Parathyroid adenoma (tissue), 2 donors: ENCODE data around the gene TXN2.

Experiments used
- H2AFZ ChIP-seq: fragments of 300-600 bp; sonication (generic); one replicate; pipeline ENCODE4 v1.7.0; 2017; ENCODE audit warnings: antibody characterized with exemption, mild to moderate bottlenecking
- H3K27ac ChIP-seq: fragments of 300-600 bp; sonication (generic); one replicate; pipeline ENCODE4 v1.7.0; 2017
- H3K27me3 ChIP-seq: fragments of 300-600 bp; sonication (generic); one replicate; pipeline ENCODE4 v1.7.0; 2017; ENCODE audit warnings: low read length; ENCODE audit not compliant: control insufficient read depth, insufficient read depth
- H3K36me3 ChIP-seq: fragments of 300-600 bp; sonication (generic); one replicate; pipeline ENCODE4 v1.7.0; 2017; ENCODE audit warnings: low read length; ENCODE audit not compliant: control insufficient read depth, insufficient read depth
- H3K4me1 ChIP-seq: fragments of 300-600 bp; sonication (generic); one replicate; pipeline ENCODE4 v1.7.0; 2017; ENCODE audit warnings: control low read depth
- H3K4me2 ChIP-seq: fragments of 300-600 bp; sonication (generic); one replicate; pipeline ENCODE4 v1.7.0; 2017; ENCODE audit warnings: low read length
- H3K4me3 ChIP-seq: fragments of 300-600 bp; sonication (generic); one replicate; pipeline ENCODE4 v1.7.0; 2017; ENCODE audit warnings: low read depth, low read length
- H3K79me2 ChIP-seq: fragments of 300-600 bp; sonication (generic); one replicate; pipeline ENCODE4 v1.7.0; 2017; ENCODE audit warnings: control low read depth
- H3K9ac ChIP-seq: fragments of 300-600 bp; sonication (generic); one replicate; pipeline ENCODE4 v1.7.0; 2017; ENCODE audit warnings: mild to moderate bottlenecking
- H3K9me3 ChIP-seq: fragments of 300-600 bp; sonication (generic); one replicate; pipeline ENCODE4 v1.7.0; 2017; ENCODE audit warnings: low read length; ENCODE audit not compliant: control insufficient read depth
- CTCF ChIP-seq: fragments of 300-600 bp; sonication (generic); IDR thresholded peaks from one replicate; pipeline ENCODE4 v1.7.0; 2017; ENCODE audit warnings: antibody characterized with exemption, mild to moderate bottlenecking
- donor health status: primary hyperparathyroidism.

Gene TXN2

GRCh38 chr22:36442506-36443197 is 38.8 kb downstream of the TXN2 start:
- Histone ChIP-seq H3K4me2 (no peak overlapping the region), H3K27ac (no peak overlapping the region), H3K9ac (no peak overlapping the region)

GRCh38 chr22:36440429-36441002 is 40.9 kb downstream of the TXN2 start:
- no peak overlapping the region for H2AFZ ChIP-seq
- no peak overlapping the region for H3K27ac ChIP-seq
- H3K4me3 ChIP-seq = no peak overlapping the region
- H3K9me3 ChIP-seq = no peaks in the 10 kb centered on the region
- no peaks in the 10 kb centered on the region for H3K79me2 ChIP-seq
- H3K27me3 ChIP-seq = no peaks in the 10 kb centered on the region
- H3K4me2 ChIP-seq = no peak overlapping the region
- H3K4me1 ChIP-seq = no peaks in the 10 kb centered on the region
- H3K9ac ChIP-seq = no peak overlapping the region
- no peaks in the 10 kb centered on the region for H3K36me3 ChIP-seq
- TF ChIP-seq CTCF = no peak

More at GRCh38 chr22:36442506-36443197, 38.8 kb downstream of the TXN2 start:
- no peak for TF ChIP-seq CTCF
- Histone ChIP-seq H3K4me1 (no peaks in the 10 kb centered on the region), H3K36me3 (no peaks in the 10 kb centered on the region), H2AFZ (no peak overlapping the region), H3K27me3 (no peaks in the 10 kb centered on the region), H3K79me2 (no peaks in the 10 kb centered on the region), H3K9me3 (no peaks in the 10 kb centered on the region), H3K4me3 (no peak overlapping the region)

GRCh38 chr22:36439481-36440271 is 41.8 kb downstream of the TXN2 start:
- Histone ChIP-seq H3K9me3 (no peaks in the 10 kb centered on the region), H3K4me1 (no peaks in the 10 kb centered on the region), H3K4me2 (no peak overlapping the region), H3K27ac (no peak overlapping the region), H2AFZ (no peak overlapping the region), H3K79me2 (no peaks in the 10 kb centered on the region), H3K36me3 (no peaks in the 10 kb centered on the region), H3K9ac (no peak overlapping the region), H3K4me3 (no peak overlapping the region), H3K27me3 (no peaks in the 10 kb centered on the region)
- TF ChIP-seq CTCF = no peak

GRCh38 chr22:36435516-36436415 is 45.7 kb downstream of the TXN2 start:
- H3K27ac ChIP-seq = no peak overlapping the region
- H3K9me3 ChIP-seq = no peaks in the 10 kb centered on the region
- no peaks in the 10 kb centered on the region for H3K27me3 ChIP-seq
- no peak overlapping the region for H2AFZ ChIP-seq
- no peak overlapping the region for H3K9ac ChIP-seq
- H3K79me2 ChIP-seq = no peaks in the 10 kb centered on the region
- H3K4me2 ChIP-seq = no peak overlapping the region
- no peaks in the 10 kb centered on the region for H3K36me3 ChIP-seq
- H3K4me3 ChIP-seq = no peak overlapping the region
- no peak for TF ChIP-seq CTCF
- H3K4me1 ChIP-seq = no peaks in the 10 kb centered on the region
